HCT116 (cell line): ENCODE data around the gene CCDC159. TPM values are rescaled to one million over a fixed set of nuclear protein-coding genes. Genes with fewer than 3 reads are reported as not detected.

ENCODE experiments used
- ATAC-seq: fragments of 200-7000 bp; cut with Tn5 transposase; 2 replicates; pipeline ENCODE4 v1.9.1; 2020; ENCODE audit warnings: mild to moderate bottlenecking, moderate library complexity
- BruUV-seq: library from RNA; stranded (reverse); fragments of 400-500 nt; replicated peaks from 2 replicates; lab custom pipeline; 2021; lab: Mats Ljungman, UMichigan
- CTCF ChIA-PET: fragments of 300-600 bp; sonication (Branson Sonifier 250); formaldehyde crosslinking; loops from one replicate; lab custom pipeline; 2021; ENCODE audit warnings: antibody characterized with exemption; lab: Charles Lee
- POLR2A ChIA-PET: fragments of 300-600, 350-600 bp; sonication (Branson Sonifier 250); formaldehyde crosslinking; loops from one replicate; lab custom pipeline; 2021; ENCODE audit warnings: antibody characterized with exemption; lab: Charles Lee
- RAD21 ChIA-PET, 2 experiments: fragments of 300-600 bp; sonication (Branson Sonifier 250); formaldehyde crosslinking; loops; one replicate each; lab custom pipeline; 2023; ENCODE audit warnings: low total read pairs in 2 of 2; ENCODE audit not compliant: uncharacterized antibody in 2 of 2, unreplicated experiment in 2 of 2, low non-redundant PET in 1 of 2; lab: Charles Lee
- DNase-seq: peaks from one replicate; pipeline ENCODE4 v3.0.0-alpha.2; 2010; ENCODE audit warnings: low read depth, low spot score
- H2AFZ ChIP-seq: fragments of 200-600 bp; shearing (Covaris generic), sonication (generic); 2 replicates; pipeline ENCODE4 v1.6.1; 2017; ENCODE audit warnings: low read depth, mixed run types, mixed read lengths, antibody characterized with exemption, low read length; ENCODE audit not compliant: poor library complexity, severe bottlenecking
- H3K27ac ChIP-seq: 2 replicates; pipeline ENCODE4 v1.5.1; 2012; ENCODE audit warnings: low read depth, low read length
- H3K27me3 ChIP-seq: fragments of 200-600 bp; sonication (generic); 2 replicates; pipeline ENCODE4 v1.6.1; 2016; ENCODE audit warnings: mixed run types, low read length, mixed read lengths; ENCODE audit not compliant: insufficient read depth
- H3K36me3 ChIP-seq, 2 experiments: fragments of 200-500 bp in 1 of 2; fragments of 200-600 bp in 1 of 2; sonication (Bioruptor generic) in 1 of 2; sonication (generic) in 1 of 2; 2 replicates each; pipeline versions ENCODE4 v1.5.1 to v1.6.1; 2014 to 2016; ENCODE audit warnings: low read length in 2 of 2, inconsistent platforms in 1 of 2, mixed read lengths in 1 of 2, mixed run types in 1 of 2; ENCODE audit not compliant: insufficient read depth in 2 of 2, control insufficient read depth in 1 of 2
- H3K4me1 ChIP-seq, 2 experiments: fragments of 200-600 bp in 1 of 2; sonication (generic) in 1 of 2; 2 replicates each; pipeline versions ENCODE4 v1.5.1 to v1.6.1; 2012 to 2017; ENCODE audit warnings: low read length in 2 of 2, inconsistent platforms in 1 of 2, mild to moderate bottlenecking in 1 of 2, mixed read lengths in 1 of 2, mixed run types in 1 of 2, moderate library complexity in 1 of 2; ENCODE audit not compliant: insufficient read depth in 2 of 2, control insufficient read depth in 1 of 2
- H3K4me2 ChIP-seq: fragments of 200-600 bp; sonication (generic); 2 replicates; pipeline ENCODE4 v1.6.1; 2017; ENCODE audit warnings: mixed run types, low read length, mixed read lengths
- H3K4me3 ChIP-seq, 2 experiments: fragments of 200-600 bp in 1 of 2; sonication (generic) in 1 of 2; replicated peaks in 1 of 2; 2 replicates each; pipeline ENCODE4 v1.5.1; 2011 to 2016; ENCODE audit warnings: low read length in 2 of 2, control low read depth in 1 of 2, low read depth in 1 of 2, mild to moderate bottlenecking in 1 of 2, mixed read lengths in 1 of 2, mixed run types in 1 of 2
- H3K79me2 ChIP-seq: fragments of 200-600 bp; sonication (generic); 2 replicates; pipeline ENCODE4 v1.6.1; 2017; ENCODE audit warnings: mild to moderate bottlenecking, mixed run types, low read length, moderate library complexity, mixed read lengths; ENCODE audit not compliant: insufficient read depth
- H3K9ac ChIP-seq: fragments of 200-600 bp; sonication (generic); 2 replicates; pipeline ENCODE4 v1.6.1; 2016; ENCODE audit warnings: low read length, mixed read lengths
- H3K9me2 ChIP-seq: fragments of 200-600 bp; sonication (generic), shearing (Covaris generic); 2 replicates; pipeline ENCODE4 v1.6.1; 2017; ENCODE audit warnings: mixed run types, mild to moderate bottlenecking, moderate library complexity; ENCODE audit not compliant: insufficient read depth
- H3K9me3 ChIP-seq, 2 experiments: fragments of 200-500 bp in 1 of 2; fragments of 200-600 bp in 1 of 2; sonication (Bioruptor generic) in 1 of 2; sonication (generic) in 1 of 2; 2 replicates each; pipeline ENCODE4 v1.6.1; 2014 to 2017; ENCODE audit warnings: low read length in 2 of 2, mixed read lengths in 2 of 2, inconsistent platforms in 1 of 2, low read depth in 1 of 2, mild to moderate bottlenecking in 1 of 2, mixed run types in 1 of 2, moderate library complexity in 1 of 2; ENCODE audit not compliant: control insufficient read depth in 1 of 2, insufficient read depth in 1 of 2
- H4K20me1 ChIP-seq: fragments of 200-600 bp; sonication (generic), shearing (Covaris generic); 2 replicates; pipeline ENCODE4 v1.6.1; 2017; ENCODE audit warnings: mixed run types, mild to moderate bottlenecking, moderate library complexity; ENCODE audit not compliant: insufficient read depth
- CEBPB ChIP-seq: IDR thresholded peaks from 2 replicates; pipeline ENCODE4 v1.6.1; 2012; ENCODE audit warnings: low read depth
- ELF1 ChIP-seq: IDR thresholded peaks from 2 replicates; pipeline ENCODE4 v1.6.1; 2012; ENCODE audit warnings: low read depth, borderline replicate concordance
- EZH2 ChIP-seq: fragments of 200-600 bp; sonication (generic); IDR thresholded peaks from 2 replicates; pipeline ENCODE4 v1.6.1; 2017; ENCODE audit warnings: antibody characterized with exemption, mixed run types
- FOSL1 ChIP-seq: IDR thresholded peaks from 2 replicates; pipeline ENCODE4 v1.6.1; 2012; ENCODE audit warnings: low read depth
- JUND ChIP-seq: IDR thresholded peaks from 2 replicates; pipeline ENCODE4 v1.6.1; 2012
- POLR2A ChIP-seq: IDR thresholded peaks from 2 replicates; pipeline ENCODE4 v1.7.0; 2011; ENCODE audit warnings: borderline replicate concordance; ENCODE audit not compliant: insufficient read depth, insufficient read length; ENCODE audit errors: extremely low read depth
- POLR2AphosphoS5 ChIP-seq: IDR thresholded peaks from 2 replicates; pipeline ENCODE4 v1.6.1; 2011; ENCODE audit warnings: mild to moderate bottlenecking, low read depth, low read length, moderate library complexity
- SP1 ChIP-seq: IDR thresholded peaks from 2 replicates; pipeline ENCODE4 v1.6.1; 2012; ENCODE audit warnings: low read depth
- SRF ChIP-seq: IDR thresholded peaks from 2 replicates; pipeline ENCODE4 v1.6.1; 2012; ENCODE audit warnings: low read depth
- YY1 ChIP-seq: IDR thresholded peaks from 2 replicates; pipeline ENCODE4 v1.6.1; 2011; ENCODE audit warnings: low read length, low read depth, moderate library complexity, mild to moderate bottlenecking; ENCODE audit not compliant: insufficient replicate concordance; ENCODE audit errors: extremely low read depth
- ZFX ChIP-seq: fragments of 450-650 bp; IDR thresholded peaks from 2 replicates; pipeline ENCODE4 v1.6.1; 2017
- intact Hi-C: fragments of 100-400 bp; cut with micrococcal nuclease; formaldehyde crosslinking; loops from 2 replicates; pipeline ENCODE4 v1.10.0; 2022
- total RNA-seq: library from RNA; stranded (reverse); gene quantifications from one replicate; pipeline ENCODE4 v1.2.1, GENCODE V29; 2021; ENCODE audit not compliant: unreplicated experiment
- TF ChIP-seq, protein P1 (sequence below), 3 experiments: fragments of 200-600 bp in 1 of 3; sonication (generic) in 1 of 3; IDR thresholded peaks in 2 of 3; conservative IDR thresholded peaks in 1 of 3; 2 replicates each; pipeline ENCODE4 v1.5.1; 2012 to 2017; ENCODE audit warnings: low read depth in 2 of 3, low read length in 2 of 3, antibody characterized with exemption in 1 of 3, borderline replicate concordance in 1 of 3, control low read depth in 1 of 3, mild to moderate bottlenecking in 1 of 3, mixed read lengths in 1 of 3, mixed run types in 1 of 3, moderate library complexity in 1 of 3; ENCODE audit not compliant: insufficient read depth in 1 of 3

CCDC159 gene
- total RNA-seq, 1 experiment from 2014 or later: 7.7 TPM

- Histone ChIP-seq H4K20me1 (no peaks in the 10 kb centered on the region), H3K9me2 (no peaks in the 10 kb centered on the region), H3K4me2 (no peak overlapping the region), H3K27ac (no peak overlapping the region), H2AFZ (no peak overlapping the region), H3K9ac (no peak overlapping the region), H3K4me3 (no peak overlapping the region), H3K4me1 (peaks cover 5 to 9% of the 10 kb centered on the region in 2 experiments), H3K9me3 (no peaks in the 10 kb centered on the region), H3K36me3 (no peaks in the 10 kb centered on the region; a peak in 1 of 4 replicates), H3K27me3 (no peaks in the 10 kb centered on the region), H3K79me2 (no peaks in the 10 kb centered on the region)
- ChIA-PET CTCF (no interaction called here), POLR2A (interaction anchor here (1.2 kb wide), 1 partner anchor 9 kb away, joined by 4 read pairs; no protein-coding TSS in a partner anchor), RAD21 (no interaction called here)
- ATAC-seq (no peak), DNase-seq (no peak)
- BruUV-seq: no TSS peak
- intact Hi-C loops: no loop called here
- TF ChIP-seq SRF: no peak
- no peak for TF ChIP-seq SP1
- TF ChIP-seq EZH2: no peak
- TF ChIP-seq FOSL1: no peak
- TF ChIP-seq YY1: no peak
- TF ChIP-seq POLR2AphosphoS5: no peak
- no peak for TF ChIP-seq ELF1
- no peak for TF ChIP-seq CEBPB
These were observed 19.3 kb downstream of the CCDC159 start for GRCh38 chr19:11365557-11366117.

DNA sequence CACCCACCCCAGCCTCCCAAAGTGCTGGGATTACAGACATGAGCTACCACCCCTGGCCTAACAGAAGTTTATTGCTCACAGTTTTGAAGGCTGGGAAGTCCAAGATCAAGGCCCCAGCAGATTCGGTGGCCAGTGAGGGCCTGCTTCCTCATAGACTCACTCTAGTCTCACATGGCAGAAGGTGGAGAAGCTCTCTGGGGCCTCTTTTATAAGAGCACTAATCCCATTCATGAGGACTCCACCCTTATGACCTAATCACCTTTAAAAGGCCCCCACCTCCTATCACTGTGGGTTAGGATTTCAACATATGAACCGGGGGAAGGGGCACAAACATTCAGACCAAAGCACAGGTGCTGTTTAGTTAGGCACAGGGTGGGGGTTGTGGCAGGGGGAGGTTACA, 21.2 kb downstream of the CCDC159 start:
- no peaks in the 10 kb centered on the region for H3K27me3 ChIP-seq
- TF ChIP-seq JUND (no peak), ZFX (no peak), POLR2A (no peak)
- TF ChIP-seq, protein P1, sequence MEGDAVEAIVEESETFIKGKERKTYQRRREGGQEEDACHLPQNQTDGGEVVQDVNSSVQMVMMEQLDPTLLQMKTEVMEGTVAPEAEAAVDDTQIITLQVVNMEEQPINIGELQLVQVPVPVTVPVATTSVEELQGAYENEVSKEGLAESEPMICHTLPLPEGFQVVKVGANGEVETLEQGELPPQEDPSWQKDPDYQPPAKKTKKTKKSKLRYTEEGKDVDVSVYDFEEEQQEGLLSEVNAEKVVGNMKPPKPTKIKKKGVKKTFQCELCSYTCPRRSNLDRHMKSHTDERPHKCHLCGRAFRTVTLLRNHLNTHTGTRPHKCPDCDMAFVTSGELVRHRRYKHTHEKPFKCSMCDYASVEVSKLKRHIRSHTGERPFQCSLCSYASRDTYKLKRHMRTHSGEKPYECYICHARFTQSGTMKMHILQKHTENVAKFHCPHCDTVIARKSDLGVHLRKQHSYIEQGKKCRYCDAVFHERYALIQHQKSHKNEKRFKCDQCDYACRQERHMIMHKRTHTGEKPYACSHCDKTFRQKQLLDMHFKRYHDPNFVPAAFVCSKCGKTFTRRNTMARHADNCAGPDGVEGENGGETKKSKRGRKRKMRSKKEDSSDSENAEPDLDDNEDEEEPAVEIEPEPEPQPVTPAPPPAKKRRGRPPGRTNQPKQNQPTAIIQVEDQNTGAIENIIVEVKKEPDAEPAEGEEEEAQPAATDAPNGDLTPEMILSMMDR (IDR thresholded peaks at IDR 0.05 in 2 of 3, conservative IDR thresholded peaks at IDR 0.05 in 1 of 3; ENCODE audit: borderline replicate concordance in 1 of 3, insufficient read depth in 1 of 3, low read depth in 2 of 3, low read length in 2 of 3): no peak
- TF ChIP-seq, all 23 proteins: peak for 0
- ATAC-seq: no peak
- Histone ChIP-seq H3K27ac (no peak overlapping the region), H3K9me3 (no peaks in the 10 kb centered on the region), H3K4me1 (no peaks in the 10 kb centered on the region), H3K79me2 (no peaks in the 10 kb centered on the region), H3K4me2 (no peak overlapping the region), H3K9ac (no peak overlapping the region), H3K36me3 (no peaks in the 10 kb centered on the region; a peak in 1 of 4 replicates), H4K20me1 (no peaks in the 10 kb centered on the region), H3K4me3 (no peak overlapping the region), H2AFZ (no peak overlapping the region), H3K9me2 (no peaks in the 10 kb centered on the region)
- no TSS peak for BruUV-seq
- intact Hi-C loops: no loop called here
- ChIA-PET POLR2A (no interaction called here), CTCF (interaction anchor here (2.8 kb wide), 1 partner anchor 15 kb away, joined by 11 read pairs; no protein-coding TSS in a partner anchor), RAD21 (no interaction called here)
- DNase-seq: no peak
